Tibial nerve (tissue), 4 donors: ENCODE results near the gene ZNF740. TPM values are rescaled to one million over a fixed set of nuclear protein-coding genes. Genes with fewer than 3 reads are reported as not detected.

ENCODE experiments used
- DNase-seq, 2 donors: peaks; one replicate each; pipeline ENCODE4 v3.0.0-alpha.2; 2019; ENCODE audit warnings: low spot score in 2 of 2
- H3K27ac ChIP-seq, 4 donors: fragments of 200-600 bp; sonication (generic) in 3 of 4; one replicate each; pipeline ENCODE4 v1.5.1; 2017 to 2019; ENCODE audit warnings: mild to moderate bottlenecking in 1 of 4
- H3K27me3 ChIP-seq, 2 donors: fragments of 200-600 bp; sonication (generic) in 1 of 2; one replicate each; pipeline versions ENCODE4 v1.5.1 to v1.6.0; 2017 to 2019
- H3K36me3 ChIP-seq, 3 donors: fragments of 200-600 bp; sonication (generic); one replicate each; pipeline ENCODE4 v1.5.1; 2018 to 2019
- H3K4me1 ChIP-seq, 4 donors: fragments of 200-600 bp; sonication (generic) in 3 of 4; one replicate each; pipeline ENCODE4 v1.5.1; 2017 to 2019
- H3K4me3 ChIP-seq, 4 donors: fragments of 200-600 bp; sonication (generic) in 3 of 4; one replicate each; pipeline ENCODE4 v1.5.1; 2017 to 2019; ENCODE audit warnings: mild to moderate bottlenecking in 1 of 4, moderate library complexity in 1 of 4
- H3K9me3 ChIP-seq, 4 donors: fragments of 200-600 bp; sonication (generic) in 3 of 4; one replicate each; pipeline ENCODE4 v1.5.1; 2017 to 2019
- EP300 ChIP-seq, 2 donors: sonication (generic); formaldehyde crosslinking; IDR thresholded peaks; one replicate each; pipeline ENCODE4 v1.6.1; 2017; ENCODE audit warnings: antibody characterized with exemption in 2 of 2, mild to moderate bottlenecking in 1 of 2
- POLR2A ChIP-seq, 2 donors: fragments of 450-650 bp; IDR thresholded peaks; one replicate each; pipeline ENCODE4 v1.6.1; 2017; ENCODE audit warnings: antibody characterized with exemption in 2 of 2, mild to moderate bottlenecking in 2 of 2, moderate library complexity in 2 of 2
- WGBS, 2 donors: methylation state at CpG; one replicate each; pipeline ENCODE4 v1.1.5; 2018; 5-methylcytosine and 5-hydroxymethylcytosine counted together
- total RNA-seq, 4 donors: library from RNA; depleted of rRNA; stranded (reverse); fragments of >200 nt; gene quantifications; one replicate each; pipeline ENCODE4 v1.1.0, GENCODE V29; 2016
- TF ChIP-seq, protein P1 (sequence below), 5 experiments: fragments of 200-600 bp in 3 of 5; fragments of 450-650 bp in 2 of 5; sonication (generic) in 3 of 5; IDR thresholded peaks; one replicate each; pipeline ENCODE4 v1.5.1; 2016 to 2019; ENCODE audit warnings: antibody characterized with exemption in 5 of 5, mild to moderate bottlenecking in 3 of 5, moderate library complexity in 2 of 5

The ZNF740 gene
- total RNA-seq, 4 donors from 2014 or later, result 10.2 to 67.7 (median 22.7) TPM

DNA sequence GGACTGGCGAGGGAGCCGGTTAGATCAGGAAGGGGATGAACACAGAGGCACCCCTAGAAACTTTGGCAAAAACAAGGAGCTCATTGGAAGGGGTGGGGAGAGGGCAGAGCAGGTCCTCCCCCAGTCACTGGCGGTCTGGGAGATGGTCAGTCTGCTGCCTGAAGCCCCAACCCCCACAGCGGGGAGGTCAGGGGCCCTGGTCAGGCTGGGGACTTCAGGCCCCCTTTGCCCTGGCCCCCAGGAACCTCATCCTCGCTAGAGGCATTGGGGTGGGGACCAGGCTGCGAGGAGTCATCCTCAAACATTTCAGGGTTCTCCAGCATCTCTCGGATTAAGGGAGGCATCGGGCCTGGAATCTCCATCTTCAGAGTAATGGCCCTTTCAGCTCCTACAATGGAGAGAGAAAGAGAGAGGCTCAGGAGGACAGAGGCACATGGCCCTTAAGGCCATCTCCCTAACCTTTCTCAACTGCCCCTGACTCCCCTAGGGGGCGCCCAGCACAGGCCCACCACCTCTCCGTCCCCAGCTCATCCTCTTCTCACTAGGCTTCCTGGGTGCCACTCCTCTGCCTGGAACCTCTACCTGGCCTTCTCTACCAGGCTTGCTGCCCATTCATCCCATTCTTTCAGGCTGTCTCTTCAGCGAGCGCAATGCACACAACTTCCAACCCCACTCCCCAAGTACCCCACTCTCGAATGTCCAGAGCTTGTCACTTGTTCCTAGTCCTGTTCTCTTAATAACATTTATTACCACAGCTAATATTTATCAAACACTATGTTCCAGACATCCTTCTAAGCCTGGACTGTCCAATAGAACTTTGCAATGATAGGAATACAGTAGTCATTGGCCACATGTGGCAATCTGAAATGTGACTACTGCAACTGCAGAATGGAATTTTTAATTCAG, 31.2 kb downstream of the ZNF740 start:
- H3K27ac ChIP-seq, result no peak overlapping the region
- H3K9me3 ChIP-seq, result no peaks in the 10 kb centered on the region
- no peak overlapping the region for H3K4me3 ChIP-seq
- WGBS, 2 donors, result 79 to 84% methylated on average over 12 of the region's 13 CpGs
- no peak for DNase-seq
- H3K36me3 ChIP-seq, result peaks cover 0 to 67% (median 4%) of the 10 kb centered on the region in 3 donors
- no peaks in the 10 kb centered on the region for H3K27me3 ChIP-seq
- TF ChIP-seq, protein P1, sequence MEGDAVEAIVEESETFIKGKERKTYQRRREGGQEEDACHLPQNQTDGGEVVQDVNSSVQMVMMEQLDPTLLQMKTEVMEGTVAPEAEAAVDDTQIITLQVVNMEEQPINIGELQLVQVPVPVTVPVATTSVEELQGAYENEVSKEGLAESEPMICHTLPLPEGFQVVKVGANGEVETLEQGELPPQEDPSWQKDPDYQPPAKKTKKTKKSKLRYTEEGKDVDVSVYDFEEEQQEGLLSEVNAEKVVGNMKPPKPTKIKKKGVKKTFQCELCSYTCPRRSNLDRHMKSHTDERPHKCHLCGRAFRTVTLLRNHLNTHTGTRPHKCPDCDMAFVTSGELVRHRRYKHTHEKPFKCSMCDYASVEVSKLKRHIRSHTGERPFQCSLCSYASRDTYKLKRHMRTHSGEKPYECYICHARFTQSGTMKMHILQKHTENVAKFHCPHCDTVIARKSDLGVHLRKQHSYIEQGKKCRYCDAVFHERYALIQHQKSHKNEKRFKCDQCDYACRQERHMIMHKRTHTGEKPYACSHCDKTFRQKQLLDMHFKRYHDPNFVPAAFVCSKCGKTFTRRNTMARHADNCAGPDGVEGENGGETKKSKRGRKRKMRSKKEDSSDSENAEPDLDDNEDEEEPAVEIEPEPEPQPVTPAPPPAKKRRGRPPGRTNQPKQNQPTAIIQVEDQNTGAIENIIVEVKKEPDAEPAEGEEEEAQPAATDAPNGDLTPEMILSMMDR (IDR thresholded peaks at IDR 0.05), result peak in 1 of 5 experiments; percentile 14
- TF ChIP-seq POLR2A (IDR thresholded peaks at IDR 0.05) (no peak), EP300 (IDR thresholded peaks at IDR 0.05) (no peak)
- peaks cover 0 to 60% (median 24%) of the 10 kb centered on the region in 4 donors for H3K4me1 ChIP-seq

DNA sequence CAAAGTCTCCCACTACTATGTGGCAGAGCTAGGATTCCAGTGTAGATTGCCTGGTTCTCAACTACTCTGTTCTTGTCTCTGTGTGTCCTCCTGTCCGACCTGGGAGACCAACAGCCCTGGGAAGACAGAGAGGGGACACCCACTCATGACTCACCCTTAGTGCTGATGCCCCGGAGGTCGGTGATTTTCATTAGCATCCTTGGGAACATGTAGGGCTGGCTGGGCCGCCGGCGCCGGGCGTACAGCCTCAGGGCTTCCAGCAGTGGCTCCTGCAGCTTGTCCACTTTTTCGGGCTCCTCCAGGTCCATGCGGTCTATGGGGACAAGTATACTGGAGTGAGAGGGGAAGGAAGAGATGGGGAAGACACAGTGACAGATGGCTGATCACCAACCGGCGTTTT, 32.4 kb downstream of the ZNF740 start:
- Histone ChIP-seq H3K4me1 (peaks cover 0 to 62% (median 33%) of the 10 kb centered on the region in 4 donors), H3K36me3 (peaks cover 0 to 67% (median 4%) of the 10 kb centered on the region in 3 donors), H3K9me3 (no peaks in the 10 kb centered on the region), H3K27me3 (no peaks in the 10 kb centered on the region), H3K27ac (peak overlapping the region in 1 of 4 donors; percentile 62), H3K4me3 (no peak overlapping the region)
- TF ChIP-seq POLR2A (IDR thresholded peaks at IDR 0.05), result no peak
- no peak for TF ChIP-seq EP300 (IDR thresholded peaks at IDR 0.05)
- TF ChIP-seq, protein P1 (IDR thresholded peaks at IDR 0.05), result no peak
- no peak for DNase-seq
- 58 to 60% methylated on average over 12 of the region's 12 CpGs for WGBS, 2 donors

DNA sequence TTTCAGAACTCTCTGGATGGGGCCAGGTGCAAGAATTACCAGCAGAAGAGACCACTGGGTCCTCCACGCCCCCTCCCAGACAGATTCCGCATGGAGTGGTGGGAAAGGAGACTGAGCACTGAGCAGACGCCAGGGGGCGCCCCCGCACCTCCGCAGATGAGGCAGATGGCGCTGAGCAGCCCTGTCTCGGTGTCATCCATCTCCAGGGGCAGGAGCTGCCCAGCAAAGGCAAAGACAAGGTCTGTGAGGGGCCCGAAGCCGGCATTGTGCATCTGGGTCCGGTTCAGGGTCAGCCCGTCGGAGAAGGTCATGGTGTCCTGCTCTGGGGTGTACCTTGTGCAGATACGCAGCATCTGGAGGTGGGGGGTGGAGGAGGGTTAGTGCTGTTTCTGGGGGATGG, 32.8 kb downstream of the ZNF740 start:
- Histone ChIP-seq H3K27me3 (no peaks in the 10 kb centered on the region), H3K9me3 (no peaks in the 10 kb centered on the region), H3K4me1 (peaks cover 0 to 62% (median 35%) of the 10 kb centered on the region in 4 donors), H3K27ac (peak overlapping the region in 1 of 4 donors; percentile 62), H3K4me3 (no peak overlapping the region), H3K36me3 (peaks cover 0 to 67% (median 4%) of the 10 kb centered on the region in 3 donors)
- DNase-seq, result peak; percentile 70 to 77
- WGBS, 2 donors, result 10% methylated on average over 14 of the region's 14 CpGs
- TF ChIP-seq, protein P1 (IDR thresholded peaks at IDR 0.05), result peak; percentile 92 to 98 (median 95)
- TF ChIP-seq POLR2A (IDR thresholded peaks at IDR 0.05) (no peak), EP300 (IDR thresholded peaks at IDR 0.05) (peak in 1 of 2 donors; percentile 54)

DNA sequence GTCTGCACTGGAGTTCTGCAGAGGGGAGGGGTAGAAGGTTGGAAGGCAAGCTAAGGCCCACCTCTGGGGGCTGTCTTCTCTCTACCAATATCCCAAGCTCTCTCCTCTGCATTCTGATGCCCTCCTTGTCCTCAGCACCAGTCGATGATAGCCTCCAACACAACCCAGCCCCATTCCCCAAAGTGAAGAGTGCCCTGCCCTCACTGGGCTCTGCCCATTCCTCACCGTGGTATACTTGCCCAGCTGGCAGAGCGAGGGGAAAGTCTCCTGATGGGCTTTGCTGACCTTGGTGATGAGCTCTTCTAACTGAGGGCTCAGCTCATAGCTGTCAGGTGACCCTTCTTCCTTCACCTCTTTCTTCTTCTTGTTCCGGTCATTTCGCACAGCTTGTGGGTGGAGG, 33.7 kb downstream of the ZNF740 start:
- no peak for DNase-seq
- peaks cover 0 to 62% (median 30%) of the 10 kb centered on the region in 4 donors for H3K4me1 ChIP-seq

More for the DNA sequence above, 33.7 kb downstream of the ZNF740 start:
- Histone ChIP-seq H3K36me3 (peaks cover 0 to 65% (median 4%) of the 10 kb centered on the region in 3 donors), H3K4me3 (no peak overlapping the region), H3K9me3 (no peaks in the 10 kb centered on the region), H3K27ac (peak overlapping the region in 2 of 4 donors; percentile 41 to 62), H3K27me3 (no peaks in the 10 kb centered on the region)
- TF ChIP-seq, protein P1 (IDR thresholded peaks at IDR 0.05), result no peak
- TF ChIP-seq EP300 (IDR thresholded peaks at IDR 0.05) (no peak), POLR2A (IDR thresholded peaks at IDR 0.05) (no peak)
- 64 to 77% methylated on average over 5 of the region's 5 CpGs for WGBS, 2 donors
